Progenitor cell of endocrine pancreas (in vitro differentiated cells): ENCODE results near the gene INSIG2. TPM values are rescaled to one million over a fixed set of nuclear protein-coding genes. Genes with fewer than 3 reads are reported as not detected.

Experiments used
- DNase-seq: peaks from one replicate; pipeline ENCODE4 v3.0.0; 2021; ENCODE audit warnings: low spot score; ENCODE audit not compliant: unreplicated experiment
- H3K27ac Mint-ChIP-seq: 2 replicates; pipeline ENCODE4 v1.8.0; 2021; ENCODE audit warnings: mild to moderate bottlenecking, moderate library complexity, mixed read lengths
- H3K27me3 Mint-ChIP-seq: 2 replicates; pipeline ENCODE4 v1.8.0; 2021; ENCODE audit warnings: mixed read lengths
- H3K36me3 Mint-ChIP-seq: 2 replicates; pipeline ENCODE4 v1.8.0; 2022; ENCODE audit warnings: mixed read lengths; ENCODE audit not compliant: insufficient read depth
- H3K4me1 Mint-ChIP-seq: 2 replicates; pipeline ENCODE4 v1.8.0; 2021; ENCODE audit warnings: low read depth, mixed read lengths
- H3K4me3 Mint-ChIP-seq: 2 replicates; pipeline ENCODE4 v1.8.0; 2021; ENCODE audit warnings: low read depth, mild to moderate bottlenecking, moderate library complexity, mixed read lengths
- H3K9me3 Mint-ChIP-seq: 2 replicates; pipeline ENCODE4 v1.8.0; 2021; ENCODE audit warnings: low read depth, mixed read lengths
- total RNA-seq: library from RNA; stranded (reverse); gene quantifications from 2 replicates; pipeline ENCODE4 v1.2.1, GENCODE V29; 2021
- TF ChIP-seq, protein P1 (sequence below): fragments of 200-600 bp; sonication (generic); IDR thresholded peaks from one replicate; pipeline ENCODE4 v1.5.0; 2021; ENCODE audit warnings: antibody characterized with exemption, mild to moderate bottlenecking; ENCODE audit not compliant: unreplicated experiment

INSIG2 gene
- total RNA-seq, 1 donor from 2014 or later: 34.3 TPM

DNA sequence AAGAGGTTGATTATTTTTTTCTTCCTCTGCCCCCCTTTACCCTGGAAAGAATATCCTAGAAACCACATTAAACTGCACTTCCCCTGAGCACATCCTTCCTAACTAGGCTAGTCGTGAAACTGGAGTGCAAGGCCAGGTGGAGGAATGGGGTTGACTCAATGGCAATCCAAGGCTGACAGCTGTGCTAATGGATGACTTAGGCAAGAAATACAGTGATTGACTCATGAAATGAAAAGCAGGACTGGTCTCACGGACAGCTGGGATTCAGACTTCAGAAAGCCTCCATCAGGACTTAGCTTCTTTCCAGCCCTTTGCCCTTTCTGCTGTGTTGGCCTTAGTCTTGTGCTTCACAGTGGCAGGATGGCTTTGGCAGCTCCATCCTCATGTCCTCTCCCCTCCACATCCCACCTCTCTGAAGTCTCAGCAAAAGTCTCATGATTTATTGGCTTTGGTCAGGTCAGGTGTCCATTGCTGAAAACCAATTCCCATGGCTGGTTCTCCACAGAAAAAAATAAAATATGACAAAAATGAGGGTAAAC, 33.8 kb downstream of the INSIG2 start:
- no peak for DNase-seq
- Mint-ChIP-seq H3K9me3 (no peaks in the 10 kb centered on the region), H3K36me3 (peaks cover 2% of the 10 kb centered on the region), H3K27ac (no peak overlapping the region), H3K4me3 (no peak overlapping the region), H3K27me3 (no peaks in the 10 kb centered on the region), H3K4me1 (peaks cover 32% of the 10 kb centered on the region)
- TF ChIP-seq, protein P1, sequence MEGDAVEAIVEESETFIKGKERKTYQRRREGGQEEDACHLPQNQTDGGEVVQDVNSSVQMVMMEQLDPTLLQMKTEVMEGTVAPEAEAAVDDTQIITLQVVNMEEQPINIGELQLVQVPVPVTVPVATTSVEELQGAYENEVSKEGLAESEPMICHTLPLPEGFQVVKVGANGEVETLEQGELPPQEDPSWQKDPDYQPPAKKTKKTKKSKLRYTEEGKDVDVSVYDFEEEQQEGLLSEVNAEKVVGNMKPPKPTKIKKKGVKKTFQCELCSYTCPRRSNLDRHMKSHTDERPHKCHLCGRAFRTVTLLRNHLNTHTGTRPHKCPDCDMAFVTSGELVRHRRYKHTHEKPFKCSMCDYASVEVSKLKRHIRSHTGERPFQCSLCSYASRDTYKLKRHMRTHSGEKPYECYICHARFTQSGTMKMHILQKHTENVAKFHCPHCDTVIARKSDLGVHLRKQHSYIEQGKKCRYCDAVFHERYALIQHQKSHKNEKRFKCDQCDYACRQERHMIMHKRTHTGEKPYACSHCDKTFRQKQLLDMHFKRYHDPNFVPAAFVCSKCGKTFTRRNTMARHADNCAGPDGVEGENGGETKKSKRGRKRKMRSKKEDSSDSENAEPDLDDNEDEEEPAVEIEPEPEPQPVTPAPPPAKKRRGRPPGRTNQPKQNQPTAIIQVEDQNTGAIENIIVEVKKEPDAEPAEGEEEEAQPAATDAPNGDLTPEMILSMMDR: no peak

DNA sequence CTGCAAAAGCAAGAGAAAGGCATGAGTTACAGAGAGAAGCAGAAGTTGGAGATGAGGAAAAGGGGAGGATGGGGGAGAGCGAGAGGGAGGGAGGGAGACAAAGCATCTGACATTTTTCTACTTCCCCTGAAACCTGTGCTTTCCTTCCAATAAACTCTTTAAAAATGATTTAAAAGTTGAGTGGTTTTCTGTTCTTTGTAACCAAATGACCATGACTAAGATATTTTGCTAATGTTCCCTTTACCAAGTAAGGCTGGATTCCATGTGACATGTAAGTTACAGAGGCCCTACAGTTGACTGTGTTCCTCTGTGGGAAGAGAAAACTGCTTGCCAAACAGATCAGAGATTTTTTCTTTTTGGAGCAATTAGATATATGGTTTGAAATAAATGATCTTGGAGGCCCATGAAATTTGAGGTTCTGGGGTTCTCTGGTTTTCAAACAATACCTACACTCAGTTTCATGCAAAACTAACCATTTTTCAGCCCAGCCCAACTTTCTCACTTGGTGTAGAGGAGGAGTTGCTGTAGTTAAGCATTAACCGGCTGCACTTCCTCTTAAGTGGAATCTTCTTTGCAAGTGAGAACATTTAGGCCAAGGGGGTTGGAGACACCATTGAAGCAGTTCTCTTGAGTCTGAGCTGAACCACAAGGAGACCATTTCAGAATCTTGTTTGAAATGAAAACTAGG, 34.5 kb downstream of the INSIG2 start:
- H3K4me1 Mint-ChIP-seq: peaks cover 30% of the 10 kb centered on the region
- H3K27me3 Mint-ChIP-seq: no peaks in the 10 kb centered on the region
- no peaks in the 10 kb centered on the region for H3K9me3 Mint-ChIP-seq
- TF ChIP-seq, protein P1: no peak
- H3K4me3 Mint-ChIP-seq: no peak overlapping the region
- H3K36me3 Mint-ChIP-seq: peaks cover 2% of the 10 kb centered on the region
- H3K27ac Mint-ChIP-seq: no peak overlapping the region
- no peak for DNase-seq

DNA sequence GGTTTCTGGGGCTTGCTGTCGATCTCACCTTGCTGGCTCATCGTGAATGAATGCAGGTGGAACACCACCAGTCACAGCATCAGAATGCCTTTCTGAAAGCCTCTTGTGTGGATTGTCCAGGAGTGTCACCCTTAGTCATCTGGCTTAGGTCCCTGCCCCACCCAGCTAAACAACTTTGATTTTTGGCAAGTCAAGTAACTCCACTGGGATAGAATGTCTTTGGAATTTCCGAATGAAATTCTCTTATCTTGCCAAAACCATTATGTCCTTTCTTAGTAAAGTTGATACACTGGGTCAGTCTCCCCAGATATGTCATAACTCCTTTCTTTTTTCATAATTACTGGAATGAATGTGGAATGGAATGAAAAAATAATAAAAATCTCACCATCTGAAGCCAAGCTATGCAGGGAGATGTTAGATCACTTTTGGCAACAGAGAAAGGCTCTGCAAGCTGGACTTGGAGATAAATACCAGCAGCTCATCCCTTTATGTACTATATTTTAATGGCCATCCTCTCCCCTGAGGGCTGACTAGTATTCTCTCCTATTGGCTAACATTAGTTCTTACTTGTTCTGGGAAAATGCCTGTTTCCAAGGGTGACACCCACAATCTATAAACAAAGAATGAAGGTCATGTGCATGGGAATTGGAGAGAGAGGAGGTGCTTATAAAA, 35.4 kb downstream of the INSIG2 start:
- H3K27me3 Mint-ChIP-seq: no peaks in the 10 kb centered on the region
- H3K9me3 Mint-ChIP-seq: no peaks in the 10 kb centered on the region
- DNase-seq: no peak
- H3K4me3 Mint-ChIP-seq: no peak overlapping the region
- peaks cover 2% of the 10 kb centered on the region for H3K36me3 Mint-ChIP-seq
- peaks cover 20% of the 10 kb centered on the region for H3K4me1 Mint-ChIP-seq
- TF ChIP-seq, protein P1: no peak
- no peak overlapping the region for H3K27ac Mint-ChIP-seq

DNA sequence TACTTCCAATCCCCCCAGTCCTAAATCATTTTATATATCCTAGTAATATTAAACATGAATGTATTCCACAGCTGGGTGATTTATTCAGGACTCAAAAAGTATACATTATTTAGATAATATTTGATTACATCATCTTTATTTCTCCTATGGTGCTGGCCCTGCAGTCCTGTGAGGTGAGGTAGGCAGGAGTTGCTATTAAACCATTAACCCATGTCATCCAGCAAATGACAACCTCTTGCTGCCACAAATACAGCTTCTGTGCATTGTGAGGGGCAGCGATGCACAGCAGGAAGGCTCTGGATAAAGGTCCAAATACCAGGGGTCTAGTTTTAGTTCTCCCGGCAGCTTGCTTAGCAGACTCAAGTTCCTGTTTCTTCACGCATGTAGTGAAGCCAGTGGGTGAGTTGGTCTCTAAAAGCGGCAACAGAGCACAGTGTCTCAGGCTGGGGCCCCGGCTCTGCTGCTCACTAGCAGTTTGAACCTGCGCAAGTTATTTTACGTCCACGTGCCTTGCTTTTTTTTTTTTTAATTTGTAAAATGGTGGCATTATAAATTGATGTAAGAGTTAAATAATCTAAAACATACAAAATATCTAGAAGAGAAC, 36.1 kb downstream of the INSIG2 start:
- DNase-seq: no peak
- H3K27me3 Mint-ChIP-seq: no peaks in the 10 kb centered on the region
- H3K4me3 Mint-ChIP-seq: no peak overlapping the region
- H3K36me3 Mint-ChIP-seq: peaks cover 2% of the 10 kb centered on the region
- peaks cover 13% of the 10 kb centered on the region for H3K4me1 Mint-ChIP-seq
- TF ChIP-seq, protein P1: no peak
- no peaks in the 10 kb centered on the region for H3K9me3 Mint-ChIP-seq
- H3K27ac Mint-ChIP-seq: no peak overlapping the region

DNA sequence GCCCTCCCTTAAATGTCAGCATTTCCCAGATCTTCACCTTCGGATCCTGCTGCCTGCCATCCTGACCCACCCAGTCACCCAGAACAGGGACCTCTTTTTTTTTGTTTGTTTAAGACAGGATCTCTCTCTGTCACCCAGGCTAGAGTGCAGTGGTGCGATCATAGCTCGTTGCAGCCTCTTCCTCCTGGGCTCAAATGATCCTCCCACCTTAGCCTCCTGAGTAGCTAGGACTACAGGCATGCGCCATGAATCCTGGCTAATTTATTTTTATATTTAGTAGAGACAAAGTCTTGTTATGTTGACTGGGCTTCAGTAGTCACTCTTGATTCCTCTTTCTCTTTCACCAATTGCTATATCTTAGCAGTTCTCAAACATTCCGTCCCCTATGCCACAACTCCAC, 39.0 kb downstream of the INSIG2 start:
- no peak overlapping the region for H3K4me3 Mint-ChIP-seq
- TF ChIP-seq, protein P1: no peak
- H3K36me3 Mint-ChIP-seq: no peaks in the 10 kb centered on the region
- no peak for DNase-seq
- no peak overlapping the region for H3K27ac Mint-ChIP-seq
- no peaks in the 10 kb centered on the region for H3K9me3 Mint-ChIP-seq
- H3K27me3 Mint-ChIP-seq: no peaks in the 10 kb centered on the region
- peaks cover 12% of the 10 kb centered on the region for H3K4me1 Mint-ChIP-seq
